Lower leg skin (tissue), 3 donors: ENCODE results near the gene THAP4.

Experiments used
- CTCF ChIP-seq, 3 donors: fragments of 450-650 bp; IDR thresholded peaks; one replicate each; pipeline ENCODE4 v1.5.1; 2016; ENCODE audit warnings: antibody characterized with exemption in 3 of 3, mild to moderate bottlenecking in 3 of 3, moderate library complexity in 2 of 3
- POLR2A ChIP-seq, 2 donors: fragments of 450-650 bp; IDR thresholded peaks; one replicate each; pipeline ENCODE4 v1.6.1; 2016 to 2017; ENCODE audit warnings: antibody characterized with exemption in 2 of 2, mild to moderate bottlenecking in 1 of 2, moderate library complexity in 1 of 2

GRCh38 chr2:241645915-241646645, 9.1 kb upstream of the THAP4 start:
- TF ChIP-seq CTCF (IDR thresholded peaks at IDR 0.05) (no peak), POLR2A (IDR thresholded peaks at IDR 0.05) (no peak)
